Nucleus accumbens (tissue), 56 donors: ENCODE results near the gene CA5B.
"Not testable (repeated sequence)": the region's sequence is repeated elsewhere in the genome, so short reads cannot be mapped to it uniquely, and the experiment has no call there.

Source experiments
- DNase-seq, 56 donors: peaks; one replicate each; lab custom pipeline; 2025; lab: John Stamatoyannopoulos, UW

CA5B gene

DNA sequence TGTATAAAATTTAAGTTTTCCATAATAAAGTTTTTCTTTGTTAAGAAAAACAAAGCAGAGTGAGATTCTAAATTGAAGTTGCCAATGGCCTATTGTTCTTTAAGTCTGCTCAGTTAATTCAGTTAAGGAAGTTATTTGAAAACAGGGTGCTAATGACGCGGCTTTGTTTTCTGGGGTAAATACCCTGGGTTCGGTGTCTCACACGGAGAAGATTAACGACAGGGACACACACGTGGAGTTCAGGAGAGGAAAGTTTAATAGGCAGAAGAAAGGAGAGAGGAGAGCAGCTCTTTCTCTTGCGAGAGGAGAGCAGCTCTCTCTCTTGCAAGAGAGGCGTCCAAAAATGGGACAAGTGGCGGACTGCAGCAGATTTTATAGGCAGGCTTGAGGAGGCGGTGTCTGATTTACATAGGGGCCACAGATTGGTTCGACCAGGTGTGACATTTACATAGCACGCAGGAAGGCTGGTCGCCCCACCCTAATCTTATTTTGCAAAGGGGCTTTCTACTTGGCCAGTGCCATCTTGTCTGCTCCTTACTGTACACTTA lies 9.6 kb downstream of the CA5B start:
- DNase-seq: no peak

DNA sequence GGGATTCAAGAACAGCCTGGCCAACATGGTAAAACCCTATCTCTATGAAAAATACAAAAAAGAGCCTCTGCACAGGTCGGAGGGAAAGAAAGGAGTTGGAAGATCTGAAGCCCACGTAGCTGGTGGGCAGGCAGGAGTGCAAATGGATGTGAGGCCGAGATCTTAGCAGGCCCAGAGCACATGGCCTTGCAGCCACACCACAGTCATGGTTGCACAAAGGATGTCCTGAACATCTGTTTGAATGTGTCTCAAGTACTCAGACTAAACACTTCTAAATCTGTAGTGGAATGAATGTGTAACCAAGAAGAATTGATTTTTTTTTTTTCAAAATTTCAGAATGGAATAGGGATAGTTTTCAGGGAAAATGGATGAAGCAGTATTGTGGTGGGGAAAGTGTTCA lies 10.8 kb downstream of the CA5B start:
- DNase-seq: no peak

DNA sequence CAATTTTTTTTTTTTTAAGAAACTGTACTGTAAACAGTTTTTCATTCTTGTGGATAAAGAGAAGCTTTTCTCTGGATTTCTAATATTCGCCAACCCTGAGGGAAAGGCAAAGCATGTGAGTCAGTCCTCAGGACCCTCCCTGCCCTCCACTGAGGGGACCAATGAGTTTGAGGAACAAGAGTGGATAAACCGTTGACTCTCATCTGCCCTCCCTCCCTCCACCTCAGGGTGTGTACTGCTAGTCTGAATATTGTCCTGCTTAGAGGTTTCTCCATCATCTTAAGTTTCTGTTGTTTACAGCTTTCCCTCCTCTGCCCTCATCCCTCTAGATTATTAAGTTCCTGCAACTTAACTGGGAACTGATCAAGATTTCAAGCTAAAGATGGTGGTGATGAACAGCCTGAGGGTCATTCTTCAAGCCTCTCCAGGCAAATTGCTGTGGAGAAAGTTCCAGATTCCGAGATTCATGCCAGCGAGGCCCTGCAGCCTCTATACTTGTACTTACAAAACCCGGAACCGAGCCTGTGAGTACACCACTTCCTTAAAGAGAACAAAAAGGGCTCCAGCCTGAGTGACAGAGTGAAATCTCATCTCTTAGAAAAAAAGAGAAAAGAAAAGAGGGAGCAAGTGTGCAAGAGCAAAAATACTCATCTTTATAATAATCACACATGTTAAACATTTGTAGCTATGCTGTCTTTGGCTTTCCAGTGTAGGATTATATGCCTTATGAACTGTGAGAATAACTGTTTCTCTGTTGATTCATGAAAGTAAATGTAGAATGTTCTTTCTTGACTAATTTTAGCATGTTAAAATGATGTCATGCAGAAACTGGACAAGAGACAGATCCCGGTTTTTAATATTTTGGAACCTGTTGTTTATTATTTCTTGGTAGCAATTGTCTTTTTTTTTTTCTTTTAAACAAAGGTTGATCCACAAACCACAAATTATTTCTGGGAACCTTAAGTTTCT lies 11.9 kb downstream of the CA5B start:
- DNase-seq: peak in 6 of 56 donors; percentile 0 to 2 (median 0)

DNA sequence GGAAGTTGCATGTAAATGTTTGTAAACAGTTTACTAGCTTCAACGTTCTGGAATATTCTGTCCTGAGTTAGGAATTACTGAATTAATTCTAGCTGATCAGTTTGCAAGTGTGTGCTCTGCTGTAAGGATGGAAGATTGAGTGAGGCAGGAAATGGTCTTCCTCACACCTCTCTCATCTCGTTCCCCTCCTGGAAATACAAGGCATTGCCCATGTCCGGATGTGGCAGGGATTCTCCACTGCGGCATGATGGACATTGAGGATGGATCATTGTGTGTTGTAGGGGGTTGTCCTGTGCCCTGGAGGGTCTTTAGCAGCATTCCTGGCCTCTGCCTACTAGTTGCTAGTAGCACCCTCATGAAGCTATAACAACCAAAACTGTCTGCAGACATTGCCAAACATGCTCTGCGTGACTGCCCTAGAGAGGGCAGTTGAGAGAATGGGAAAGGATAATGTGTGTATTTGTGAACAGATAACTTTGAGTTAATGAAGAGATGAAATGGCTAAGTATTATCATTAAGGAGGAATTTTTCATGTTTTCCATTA lies 12.6 kb downstream of the CA5B start:
- DNase-seq: peak in 1 of 56 donors; percentile 3

DNA sequence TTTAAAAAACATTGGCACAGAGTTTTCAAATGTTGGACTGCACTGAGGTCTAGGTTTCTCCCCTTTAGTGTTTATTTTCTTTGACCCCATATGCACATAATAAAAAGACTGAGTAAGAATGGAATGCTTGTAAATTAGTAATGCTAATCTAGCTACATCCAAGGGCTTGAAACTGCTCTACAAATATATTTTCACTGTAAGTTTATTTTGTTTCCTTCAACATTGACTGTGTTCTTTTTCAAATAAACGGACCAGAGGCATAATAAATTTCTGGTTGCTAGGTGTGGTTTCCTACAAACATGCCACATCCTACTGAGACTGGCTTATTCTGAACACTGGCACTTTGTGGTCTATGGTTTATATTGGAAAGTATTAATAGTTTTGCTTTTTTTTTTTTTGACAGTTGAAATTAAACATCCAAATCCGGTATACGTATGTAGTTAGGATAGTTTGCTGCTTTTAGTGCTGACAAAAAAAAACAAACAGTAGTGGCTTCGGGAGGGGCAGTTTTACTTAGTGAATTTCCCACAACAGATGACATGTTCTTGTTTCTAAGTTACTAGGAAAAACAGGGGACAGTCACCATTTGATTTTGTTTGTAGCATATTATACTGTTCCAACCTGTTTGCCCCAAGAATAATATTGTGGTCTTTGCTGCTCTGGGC lies 13.2 kb downstream of the CA5B start:
- DNase-seq: no peak

DNA sequence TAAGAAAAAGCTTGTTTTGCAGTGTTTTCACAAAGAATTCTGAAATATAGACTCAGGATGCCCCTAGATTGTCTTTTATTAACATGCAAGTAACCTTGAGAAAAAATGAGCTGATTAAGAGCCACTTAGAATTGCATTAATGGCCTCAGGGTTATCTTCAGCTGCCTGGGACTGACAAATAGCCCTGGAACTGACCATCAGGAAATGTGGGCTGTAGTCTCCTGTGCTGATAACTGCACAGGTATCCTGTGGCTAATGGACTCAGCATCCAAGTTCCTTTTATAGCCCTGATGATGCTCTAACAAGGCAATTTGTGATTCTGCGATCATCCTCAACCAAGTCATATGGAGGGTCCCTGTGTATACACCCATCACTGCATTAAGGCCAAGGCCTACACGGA lies 17.0 kb downstream of the CA5B start:
- DNase-seq: no peak

DNA sequence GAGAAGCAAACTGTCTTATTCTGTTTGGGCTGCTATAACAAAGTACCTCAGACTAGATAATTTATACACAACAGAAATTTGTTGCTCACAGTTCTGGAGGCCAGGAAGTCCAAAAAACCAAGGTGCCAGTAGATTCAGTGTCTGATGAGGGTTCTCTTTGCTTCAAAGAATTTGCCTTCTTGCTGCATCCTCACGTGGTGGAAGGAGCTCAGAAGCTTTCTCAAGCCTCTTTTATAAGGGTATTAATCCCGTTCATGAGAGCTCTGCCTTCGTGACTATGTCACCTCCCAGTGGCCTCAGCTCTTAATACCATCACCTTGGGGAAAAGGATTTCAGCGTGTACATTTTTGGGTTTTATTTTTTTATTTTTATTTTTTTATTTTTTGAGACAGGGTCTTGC lies 20.1 kb downstream of the CA5B start:
- DNase-seq: no peak

DNA sequence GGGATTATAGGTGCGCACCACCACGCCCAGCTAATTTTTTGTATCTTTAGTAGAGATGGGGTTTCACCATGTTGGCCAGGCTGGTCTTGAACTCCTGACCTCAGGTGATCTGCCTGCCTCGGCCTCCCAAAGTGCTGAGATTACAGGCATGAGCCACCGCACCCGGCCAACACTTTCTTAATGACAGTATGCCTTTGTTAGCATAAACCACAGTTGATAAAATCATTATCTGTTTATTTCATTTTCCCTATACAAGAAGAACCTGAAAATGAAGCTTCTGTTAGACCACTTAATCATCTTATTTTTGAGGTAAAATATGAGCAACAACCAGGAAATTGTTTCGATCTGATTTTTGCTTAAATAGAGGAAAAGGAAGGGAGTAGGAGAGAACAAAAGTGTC lies 21.8 kb downstream of the CA5B start:
- not testable (repeated sequence) for DNase-seq

DNA sequence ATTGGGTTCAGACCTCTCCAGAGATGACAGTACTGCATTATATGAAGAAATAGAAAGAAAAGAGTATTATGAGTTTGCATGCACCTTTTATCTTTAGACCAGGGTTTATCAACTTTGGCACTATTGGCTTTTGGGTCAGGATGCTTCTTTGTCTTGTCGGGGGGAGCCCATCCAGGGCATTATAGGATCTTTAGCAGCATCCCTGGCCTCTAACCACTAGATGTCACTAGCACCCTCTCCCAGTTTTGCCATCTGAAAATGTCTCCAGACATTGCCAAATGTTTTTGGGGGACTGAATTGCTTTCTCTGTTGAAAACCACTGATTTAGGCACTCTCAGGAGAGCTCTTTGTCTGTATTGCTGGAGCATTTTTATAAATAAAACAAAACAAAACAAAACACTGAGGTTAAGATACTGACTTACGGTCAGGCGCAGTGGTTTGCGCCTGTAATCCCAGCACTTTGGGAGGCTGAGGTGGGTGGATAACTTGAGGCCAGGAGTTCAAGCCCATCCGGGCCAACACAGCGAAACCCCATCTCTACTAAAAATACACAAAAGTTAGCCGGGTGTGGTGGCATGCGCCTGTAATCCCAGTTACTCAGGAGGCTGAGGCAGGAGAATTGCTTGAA lies 23.6 kb downstream of the CA5B start:
- peak in 21 of 56 donors; percentile 0 to 33 (median 3) for DNase-seq

DNA sequence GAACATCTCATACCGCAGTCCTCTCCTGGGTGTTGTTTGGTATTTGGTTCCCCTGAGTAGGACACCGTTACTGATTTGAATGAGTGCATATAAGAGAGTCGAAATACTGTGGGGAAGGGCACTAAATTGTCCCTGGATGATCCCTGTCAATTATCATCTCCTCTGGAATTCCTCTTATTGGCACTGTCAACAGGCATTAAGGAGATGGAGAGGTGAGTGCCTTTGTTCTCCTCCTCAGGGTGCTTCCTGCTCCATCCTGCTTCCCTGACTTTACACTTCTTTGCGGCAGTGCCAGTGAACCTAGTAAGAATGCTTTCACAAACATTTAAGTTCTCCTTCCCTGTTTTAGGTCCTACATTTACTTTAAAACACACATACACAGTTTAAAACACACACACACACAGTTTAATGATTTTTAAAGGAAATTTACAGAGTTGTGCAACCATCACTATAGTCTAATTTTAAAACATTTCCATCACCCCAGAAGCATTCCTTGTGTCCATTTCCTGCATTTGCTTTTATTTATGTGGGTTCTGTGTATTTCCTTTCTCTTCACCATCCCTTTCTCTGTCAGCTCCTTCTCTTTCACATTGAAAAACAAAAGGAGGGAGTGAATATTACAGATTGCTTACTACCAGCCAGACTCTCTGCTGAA lies 31.4 kb downstream of the CA5B start:
- DNase-seq: no peak

DNA sequence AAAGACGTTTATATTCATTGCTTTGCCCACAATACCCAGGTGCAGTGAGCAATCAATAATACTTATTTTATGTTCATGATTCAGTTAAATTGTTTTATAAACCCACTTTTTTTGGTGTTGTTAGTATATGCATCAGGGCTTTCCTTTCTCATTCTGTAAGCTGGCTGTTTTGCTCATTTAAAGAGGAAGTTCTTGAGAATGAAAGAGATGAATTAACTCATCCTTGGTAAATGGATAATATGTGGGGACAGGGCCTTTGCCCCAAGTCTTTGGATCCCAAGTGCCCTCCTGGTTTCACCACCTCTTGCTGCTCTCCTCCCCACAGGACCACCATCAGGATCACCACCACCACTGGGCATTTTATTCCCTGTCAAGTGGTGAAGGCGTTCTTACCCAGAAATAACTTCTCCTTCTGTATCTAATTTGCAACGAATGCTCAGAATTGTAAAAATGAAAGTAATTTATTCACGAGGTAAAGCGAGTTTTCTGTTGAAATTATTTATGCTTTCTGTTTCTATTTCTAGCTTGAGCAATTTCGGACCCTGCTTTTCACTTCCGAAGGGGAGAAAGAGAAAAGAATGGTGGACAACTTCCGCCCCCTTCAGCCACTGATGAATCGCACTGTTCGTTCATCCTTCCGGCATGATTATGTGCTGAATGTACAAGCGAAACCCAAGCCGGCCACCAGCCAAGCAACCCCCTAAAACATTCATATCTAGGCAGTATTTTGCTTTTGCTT lies 44.1 kb downstream of the CA5B start:
- no peak for DNase-seq

DNA sequence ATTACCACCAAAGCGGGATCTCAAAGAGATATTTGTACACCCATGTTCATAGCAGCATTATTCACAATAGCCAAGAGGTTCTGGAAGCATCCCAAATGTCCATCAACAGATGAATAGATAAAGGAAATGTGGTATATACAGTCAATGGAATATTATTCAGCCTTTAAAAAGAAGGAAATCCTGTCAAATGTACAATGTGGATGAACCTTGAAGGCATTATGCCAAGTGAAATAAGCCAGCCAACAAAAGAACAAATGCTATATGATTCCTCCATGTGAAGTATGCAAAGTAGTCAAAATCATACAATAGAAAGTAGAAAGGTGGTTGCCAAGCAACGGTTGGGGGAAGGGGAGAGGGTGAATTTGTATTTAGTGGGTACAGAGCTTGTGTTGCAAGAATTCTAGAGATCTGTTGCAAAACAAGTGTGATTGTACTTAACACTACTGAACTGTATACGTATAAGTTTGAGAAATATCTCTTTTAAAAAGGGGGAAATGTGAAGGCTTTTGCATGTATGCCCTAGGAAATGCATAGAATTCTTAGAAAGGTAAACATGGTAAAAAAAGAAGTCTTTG lies 47.2 kb downstream of the CA5B start:
- DNase-seq: no peak

DNA sequence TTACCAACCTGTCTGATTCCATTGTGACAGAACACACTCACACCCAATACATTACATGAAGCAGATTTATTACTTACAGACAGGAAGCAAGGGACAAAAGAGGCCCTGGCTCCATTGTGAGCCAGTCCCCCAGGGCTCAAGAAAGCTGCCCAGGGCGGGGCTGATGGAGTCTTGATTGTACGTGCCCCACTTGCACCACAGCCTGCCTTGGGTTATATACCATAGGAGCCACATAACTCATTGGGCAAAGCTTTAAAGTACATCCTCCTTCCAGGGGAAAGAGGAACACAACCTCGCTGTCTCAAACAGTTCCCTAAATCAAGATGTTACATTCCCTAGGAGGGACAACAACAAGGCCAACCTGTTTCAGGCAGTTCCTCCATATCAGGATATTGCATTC lies 48.8 kb downstream of the CA5B start:
- no peak for DNase-seq

DNA sequence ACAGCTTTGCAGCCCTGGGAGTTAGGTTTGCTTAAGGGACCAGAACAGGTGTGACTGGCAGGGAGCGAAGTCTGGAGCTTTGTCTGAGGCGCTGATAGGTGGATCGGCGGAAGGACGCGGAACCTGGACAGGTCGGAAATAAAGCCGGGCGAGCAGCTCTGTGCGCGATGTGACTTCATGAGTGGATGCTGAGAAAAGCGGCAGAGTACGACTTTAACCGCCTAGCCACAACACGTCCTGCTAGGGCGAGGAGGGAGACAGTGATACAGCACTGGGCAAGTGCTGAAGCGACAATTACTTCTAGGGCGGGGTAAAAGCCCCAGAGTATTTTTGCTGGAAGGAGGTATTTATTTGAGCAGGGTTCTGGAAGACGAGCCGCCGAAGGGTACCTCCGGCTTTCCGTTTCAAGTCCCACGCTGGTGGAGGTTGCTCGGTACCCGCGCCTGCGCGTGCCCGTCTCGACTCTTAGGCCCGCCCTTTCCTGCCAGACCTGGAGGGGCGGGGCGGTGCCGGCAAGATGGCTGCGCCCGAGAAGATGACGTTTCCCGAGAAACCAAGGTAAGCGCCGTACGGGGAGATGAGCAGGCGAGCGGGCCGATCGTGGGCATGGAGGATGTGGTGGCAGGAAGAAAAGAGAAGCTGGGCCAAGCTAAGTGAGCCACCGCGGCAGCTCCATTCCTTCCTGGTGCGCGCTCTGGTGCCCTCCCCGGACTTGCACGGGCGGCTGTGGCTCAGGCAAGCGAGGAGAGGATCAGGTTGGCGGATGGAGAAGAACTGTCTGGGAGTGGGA lies 52.1 kb downstream of the CA5B start, which contains the start of gene ZRSR2:
Gene ZRSR2, plus strand, starts transcription at position 506 of the 790 bp plus-strand sequence. Its CDS starts 12 bp downstream, at position 518.
- peak; percentile 0 to 91 (median 74) for DNase-seq

DNA sequence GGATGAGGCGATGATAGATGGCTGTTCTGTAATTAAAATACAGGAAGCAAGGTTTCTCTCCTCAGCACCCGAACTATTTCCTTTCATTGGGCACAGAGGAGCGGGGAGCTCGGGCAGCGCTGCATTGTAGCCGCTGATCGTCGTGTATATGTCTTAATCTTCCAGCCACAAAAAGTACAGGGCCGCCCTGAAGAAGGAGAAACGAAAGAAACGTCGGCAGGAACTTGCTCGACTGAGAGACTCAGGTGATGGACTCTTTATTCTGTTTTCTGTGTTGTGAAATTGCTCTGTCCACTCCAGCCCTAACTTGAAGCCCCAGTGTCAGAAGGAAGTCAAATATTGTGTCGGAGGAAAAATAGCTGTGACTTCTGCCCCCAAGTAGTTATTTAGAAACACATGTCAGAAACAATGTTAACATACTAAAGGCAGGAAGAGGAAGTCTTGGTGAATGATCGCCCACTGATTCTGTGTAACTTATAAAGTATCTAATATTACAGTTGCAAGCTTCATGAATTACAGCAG lies 52.8 kb downstream of the CA5B start:
- DNase-seq: peak in 5 of 56 donors; percentile 7 to 50 (median 42)

DNA sequence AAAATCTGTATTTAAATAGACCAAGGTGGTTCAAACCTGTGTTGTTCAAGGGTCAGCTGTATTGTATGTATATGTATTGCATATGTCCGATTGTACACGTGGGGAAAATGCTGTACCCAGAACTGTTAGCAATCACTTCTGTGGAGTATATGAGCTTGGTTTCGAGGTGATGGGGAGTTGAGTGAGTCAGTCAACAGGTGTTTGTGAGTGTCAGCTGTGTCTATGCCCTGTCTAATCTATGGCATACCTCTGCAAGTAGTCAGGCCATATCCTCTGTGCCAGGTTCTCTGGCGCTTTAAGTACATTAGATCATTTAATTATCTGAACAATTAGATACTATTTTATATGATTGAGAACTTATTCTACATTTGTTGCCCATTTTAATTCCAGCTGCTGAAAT lies 59.6 kb downstream of the CA5B start:
- DNase-seq: no peak

DNA sequence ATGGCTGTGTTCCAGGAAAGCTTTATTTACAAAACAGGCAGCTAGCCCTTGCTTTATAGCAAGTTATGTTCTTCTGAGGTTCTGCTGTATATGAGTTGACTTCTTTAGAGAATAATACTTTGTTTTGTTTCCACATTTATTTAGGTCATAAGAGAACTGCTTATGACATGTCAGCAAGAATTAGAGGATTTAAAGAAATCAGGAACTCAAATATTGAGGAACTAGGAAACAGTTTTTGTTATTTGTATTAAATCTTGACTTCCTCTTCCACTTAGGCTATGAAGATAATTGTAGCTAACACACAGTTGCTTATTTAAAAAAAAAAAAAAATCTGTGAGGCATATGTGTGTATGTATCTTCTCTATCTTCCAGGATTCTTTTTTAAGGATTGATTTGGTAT lies 66.5 kb downstream of the CA5B start:
- DNase-seq: no peak

DNA sequence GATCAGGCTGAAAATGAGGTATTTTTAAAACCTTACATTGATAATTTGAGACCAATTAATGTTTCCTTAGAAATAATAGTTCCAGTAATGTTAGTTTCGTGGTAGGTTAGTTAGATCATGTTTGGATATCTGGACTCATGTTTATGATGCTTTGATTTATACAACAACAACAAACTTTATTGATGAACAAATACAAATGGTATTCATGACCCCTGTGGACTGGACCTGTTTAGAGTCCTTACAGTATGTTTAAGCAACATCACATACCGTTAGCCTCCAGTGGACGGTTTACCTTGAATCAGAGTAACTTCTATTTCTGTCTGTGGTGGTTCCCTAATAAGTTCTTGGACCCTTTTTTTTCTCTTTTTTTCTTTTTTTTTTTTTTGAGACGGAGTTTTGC lies 70.2 kb downstream of the CA5B start:
- DNase-seq: no peak
